Esophagus (tissue), 2 donors: ENCODE data around the gene SCYGR5. TPM values are rescaled to one million over a fixed set of nuclear protein-coding genes. Genes with fewer than 3 reads are reported as not detected.
"Not testable (repeated sequence)": the region's sequence is repeated elsewhere in the genome, so short reads cannot be mapped to it uniquely, and the experiment has no call there.

Experiments
- H3K27ac ChIP-seq, 2 donors: one replicate each; pipeline ENCODE4 v1.5.1; 2013; ENCODE audit warnings: low read depth in 2 of 2, mild to moderate bottlenecking in 2 of 2, inconsistent platforms in 1 of 2, low read length in 1 of 2, moderate library complexity in 1 of 2
- H3K27me3 ChIP-seq, 2 donors: one replicate each; pipeline ENCODE4 v1.6.1; 2013; ENCODE audit warnings: low read length in 2 of 2, control low read depth in 1 of 2, mild to moderate bottlenecking in 1 of 2; ENCODE audit not compliant: insufficient read depth in 2 of 2, control insufficient read depth in 1 of 2
- H3K36me3 ChIP-seq, 2 donors: one replicate each; pipeline ENCODE4 v1.6.1; 2013; ENCODE audit warnings: low read length in 1 of 2; ENCODE audit not compliant: control insufficient read depth in 2 of 2, insufficient read depth in 2 of 2
- H3K4me1 ChIP-seq, 2 donors: one replicate each; pipeline ENCODE4 v1.6.1; 2013; ENCODE audit warnings: low read length in 1 of 2; ENCODE audit not compliant: control insufficient read depth in 2 of 2, insufficient read depth in 2 of 2
- H3K4me3 ChIP-seq, 2 donors: one replicate each; pipeline ENCODE4 v1.5.1; 2013; ENCODE audit warnings: low read length in 2 of 2, mild to moderate bottlenecking in 2 of 2, low read depth in 1 of 2, moderate library complexity in 1 of 2
- H3K9me3 ChIP-seq, 2 donors: one replicate each; pipeline ENCODE4 v1.6.1; 2013; ENCODE audit warnings: mild to moderate bottlenecking in 2 of 2, low read depth in 1 of 2, low read length in 1 of 2, moderate library complexity in 1 of 2; ENCODE audit not compliant: control insufficient read depth in 2 of 2, insufficient read depth in 1 of 2
- WGBS, 2 donors: extraction: QIAGEN DNeasy Blood & Tissue Kit; methylation state at CpG; one replicate each; pipeline ENCODE4 v1.1.7; 2013; 5-methylcytosine and 5-hydroxymethylcytosine counted together
- polyA plus RNA-seq, 2 donors: library from polyadenylated mRNA; stranded (reverse); fragments of 200-250 nt; gene quantifications; one replicate each; pipeline ENCODE4 v1.2.3, GENCODE V29; 2013
- donor health status: healthy with polysubstance abuse.
- donor health status: Bipolar disorder and iron deficiency.

Gene SCYGR5
- polyA plus RNA-seq, 2 donors: not detected

DNA sequence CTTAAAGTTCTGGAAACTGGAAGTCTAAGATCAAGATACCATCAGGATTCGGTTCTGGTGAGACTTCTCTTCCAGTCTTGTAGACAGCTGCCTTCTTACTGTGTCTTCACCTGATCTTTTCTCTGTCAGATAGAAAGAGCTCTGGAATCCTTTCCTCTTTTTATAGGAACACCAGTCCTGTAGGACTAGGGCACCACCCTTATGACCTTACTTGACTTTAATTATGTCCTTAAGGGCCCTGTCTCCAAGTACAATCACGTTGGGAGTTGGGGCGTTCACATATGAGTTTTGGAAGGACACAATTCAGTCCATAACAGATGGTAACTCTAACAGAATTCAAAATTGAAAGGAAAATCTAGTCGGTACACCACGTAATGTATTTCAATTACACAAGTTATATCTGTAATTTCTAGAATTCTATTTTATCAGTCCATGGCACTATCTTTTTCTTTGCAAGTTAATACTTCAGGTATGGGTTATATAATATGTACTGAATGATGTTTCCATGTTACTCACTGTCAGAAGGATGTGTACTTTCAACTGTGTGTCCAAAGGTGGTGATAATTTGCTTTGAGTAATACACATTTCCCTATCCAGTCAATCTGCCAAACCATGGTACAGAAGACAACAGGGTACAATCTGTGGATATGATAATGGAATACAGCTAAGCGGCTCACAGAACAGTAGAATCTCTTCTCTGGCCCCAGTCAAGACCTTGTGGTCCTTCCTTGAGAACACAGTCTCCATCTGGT is 1.2 kb upstream of the SCYGR5 start:
- Histone ChIP-seq H3K4me3 (no peak overlapping the region), H3K27ac (no peak overlapping the region), H3K36me3 (no peaks in the 10 kb centered on the region), H3K27me3 (no peaks in the 10 kb centered on the region), H3K4me1 (no peaks in the 10 kb centered on the region), H3K9me3 (no peaks in the 10 kb centered on the region)
- 84 to 87% methylated on average over 6 of the region's 6 CpGs for WGBS, 2 donors

DNA sequence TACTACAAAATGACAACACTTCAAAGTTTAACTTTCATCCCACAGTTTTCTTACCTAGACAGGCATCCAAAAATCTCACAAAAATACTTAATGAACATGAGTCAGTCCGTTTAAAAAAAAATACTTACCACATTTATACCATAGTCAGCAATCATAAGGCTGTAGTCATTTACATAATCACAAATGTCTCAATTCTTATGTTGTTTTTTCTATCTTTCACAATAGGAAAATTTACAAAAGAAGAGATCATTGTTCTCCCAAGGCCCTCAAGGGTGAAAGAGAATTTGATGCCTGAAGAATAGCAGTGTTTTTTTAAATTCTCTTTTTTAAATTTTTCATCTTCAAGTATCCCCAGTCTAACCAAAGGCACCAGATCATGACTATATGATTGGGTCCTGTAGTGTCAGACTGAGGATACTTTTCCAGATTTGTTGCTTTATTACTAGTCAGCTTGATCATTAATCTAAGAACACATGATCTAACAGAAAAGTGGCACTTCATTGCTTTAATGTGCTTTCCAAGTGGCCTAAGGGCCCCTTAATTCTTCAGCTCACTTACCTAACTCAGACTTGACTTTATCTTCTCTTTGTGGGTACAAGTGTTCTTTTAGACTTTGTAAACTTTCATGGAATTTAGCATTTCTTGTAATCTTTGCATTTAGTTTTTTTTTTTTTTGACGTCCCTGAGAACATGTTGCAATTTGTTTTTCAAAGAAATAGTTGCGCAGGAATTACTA is 4.7 kb downstream of the SCYGR5 start:
- H3K36me3 ChIP-seq: no peaks in the 10 kb centered on the region
- H3K9me3 ChIP-seq: no peaks in the 10 kb centered on the region
- 48 to 61% methylated on average over 3 of the region's 3 CpGs for WGBS, 2 donors
- no peak overlapping the region for H3K27ac ChIP-seq
- H3K4me3 ChIP-seq: no peak overlapping the region
- H3K4me1 ChIP-seq: no peaks in the 10 kb centered on the region
- no peaks in the 10 kb centered on the region for H3K27me3 ChIP-seq

- not testable (repeated sequence) for H3K4me3 ChIP-seq, H3K36me3 ChIP-seq, H3K9me3 ChIP-seq, H3K27me3 ChIP-seq, H3K27ac ChIP-seq, H3K4me1 ChIP-seq
- WGBS, 2 donors: 78 to 79% methylated on average over 5 of the region's 5 CpGs
Observed at GRCh38 chr2:227673620-227674019, 7.0 kb downstream of the SCYGR5 start.

DNA sequence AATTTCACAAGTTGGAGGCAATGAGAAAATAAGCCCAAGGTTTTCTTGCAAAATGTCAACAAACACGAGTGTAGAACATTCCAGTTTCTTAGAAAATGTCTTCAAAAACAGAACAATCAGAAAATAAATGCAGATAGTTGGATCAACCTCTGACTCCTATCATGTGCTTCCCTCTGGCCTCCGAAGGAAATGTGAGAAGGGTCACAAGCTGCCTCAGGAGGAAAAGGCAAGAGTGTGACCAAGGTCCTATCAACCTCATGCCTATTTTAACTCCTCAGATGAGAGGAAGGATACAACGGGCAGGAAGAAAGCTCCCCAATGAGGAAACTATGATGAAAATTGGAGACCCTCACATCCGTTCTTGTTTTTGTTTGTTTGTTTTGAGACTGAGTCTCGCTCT is 7.9 kb downstream of the SCYGR5 start:
- WGBS, 2 donors: 68 to 73% methylated on average over 5 of the region's 5 CpGs
- Histone ChIP-seq H3K27me3 (no peaks in the 10 kb centered on the region), H3K36me3 (no peaks in the 10 kb centered on the region), H3K4me1 (no peaks in the 10 kb centered on the region), H3K4me3 (no peak overlapping the region), H3K27ac (no peak overlapping the region), H3K9me3 (no peaks in the 10 kb centered on the region)

- no peaks in the 10 kb centered on the region for H3K4me1 ChIP-seq
- H3K27me3 ChIP-seq: no peaks in the 10 kb centered on the region
- no peak overlapping the region for H3K4me3 ChIP-seq
- no peak overlapping the region for H3K27ac ChIP-seq
- H3K9me3 ChIP-seq: no peaks in the 10 kb centered on the region
- WGBS, 2 donors: 77 to 91% methylated on average over 3 of the region's 3 CpGs
- H3K36me3 ChIP-seq: no peaks in the 10 kb centered on the region
Observed at GRCh38 chr2:227677928-227678327, 11.3 kb downstream of the SCYGR5 start.

- WGBS, 2 donors: 67 to 73% methylated on average over 5 of the region's 5 CpGs
- no peak overlapping the region for H3K4me3 ChIP-seq
- H3K9me3 ChIP-seq: no peaks in the 10 kb centered on the region
- no peaks in the 10 kb centered on the region for H3K4me1 ChIP-seq
- no peaks in the 10 kb centered on the region for H3K36me3 ChIP-seq
- no peak overlapping the region for H3K27ac ChIP-seq
- H3K27me3 ChIP-seq: no peaks in the 10 kb centered on the region
Observed at GRCh38 chr2:227684258-227684657, 17.7 kb downstream of the SCYGR5 start.

DNA sequence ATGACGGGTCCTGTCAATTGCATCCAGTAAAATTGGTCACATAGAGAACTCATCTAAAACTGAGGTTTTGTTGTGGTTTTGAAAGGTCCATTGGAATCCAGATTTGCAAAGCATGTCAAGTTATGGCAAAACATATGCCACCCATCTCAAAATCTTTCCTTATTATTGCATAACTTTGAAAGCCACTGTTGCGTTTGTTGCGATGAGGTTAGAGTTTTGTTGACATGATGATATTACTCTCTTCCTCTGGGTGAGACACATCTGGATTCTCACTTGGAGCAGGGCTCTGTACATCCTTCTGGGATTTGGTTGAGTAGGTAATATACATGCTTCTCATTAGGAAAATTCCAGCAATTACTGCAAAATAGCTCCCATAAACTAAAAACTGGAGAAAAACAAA is 20.6 kb downstream of the SCYGR5 start:
- Histone ChIP-seq H3K27ac (no peak overlapping the region), H3K36me3 (no peaks in the 10 kb centered on the region), H3K27me3 (no peaks in the 10 kb centered on the region), H3K4me3 (no peak overlapping the region), H3K9me3 (no peaks in the 10 kb centered on the region), H3K4me1 (no peaks in the 10 kb centered on the region)
- 83 to 87% methylated on average over 3 of the region's 3 CpGs for WGBS, 2 donors

DNA sequence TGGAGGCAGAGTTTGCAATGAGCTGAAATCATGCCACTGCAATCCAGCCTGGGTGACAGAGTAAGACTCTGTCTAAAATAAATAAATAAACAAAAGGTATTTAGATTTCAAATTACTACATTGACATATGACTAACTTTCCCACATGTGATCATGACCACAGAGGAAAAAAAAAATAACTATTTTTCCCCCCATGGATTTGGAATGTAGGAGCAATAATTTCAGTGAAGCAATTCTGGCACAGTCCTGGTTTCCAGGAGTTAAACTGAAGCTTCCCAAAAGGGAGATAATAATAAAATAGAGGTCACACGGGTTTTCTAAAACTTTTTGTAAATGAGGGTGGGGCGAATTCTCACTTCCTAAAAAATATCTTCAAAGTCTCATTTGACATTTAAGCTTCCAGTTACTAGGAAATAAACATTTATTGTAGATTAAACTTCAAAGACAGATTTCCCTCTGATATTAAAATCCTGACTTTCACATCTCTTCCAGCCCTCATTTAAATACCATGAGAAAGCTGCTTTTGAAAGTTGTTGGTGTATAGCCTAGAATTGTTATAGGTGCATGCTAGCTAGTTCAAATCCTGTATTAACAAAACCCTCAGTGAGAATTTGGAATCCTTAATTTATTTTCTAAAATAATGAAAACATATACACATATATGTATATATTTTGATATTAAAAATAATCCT is 30.5 kb downstream of the SCYGR5 start:
- Histone ChIP-seq H3K27ac (no peak overlapping the region), H3K27me3 (no peaks in the 10 kb centered on the region), H3K4me3 (no peak overlapping the region), H3K9me3 (no peaks in the 10 kb centered on the region), H3K4me1 (no peaks in the 10 kb centered on the region), H3K36me3 (no peaks in the 10 kb centered on the region)
- WGBS, 2 donors: 51 to 53% methylated on average over 2 of the region's 2 CpGs

- Histone ChIP-seq H3K4me1 (no peaks in the 10 kb centered on the region), H3K27ac (no peak overlapping the region), H3K9me3 (no peaks in the 10 kb centered on the region), H3K36me3 (no peaks in the 10 kb centered on the region), H3K4me3 (no peak overlapping the region), H3K27me3 (no peaks in the 10 kb centered on the region)
- WGBS, 2 donors: 59 to 77% methylated on average over 3 of the region's 3 CpGs
Observed at GRCh38 chr2:227701556-227701955, 35.0 kb downstream of the SCYGR5 start.
